ENCODE measurements around the gene GNPTAB. TPM values are rescaled to one million over a fixed set of nuclear protein-coding genes. Genes with fewer than 3 reads are reported as not detected.

Gene GNPTAB
- total RNA-seq, 1 donor from 2014 or later = 26.5 TPM

GRCh38 chr12:101854747-101855146 lies 24.0 kb upstream of the GNPTAB start:
- TF ChIP-seq CTCF (IDR thresholded peaks at IDR 0.05; ENCODE audit: insufficient read depth, low read length, poor library complexity, severe bottlenecking) = no peak
- DNase-seq (ENCODE audit: low read depth) = no peak
- Histone ChIP-seq H3K27me3 (ENCODE audit: control insufficient read depth, insufficient read depth, low read length) (no peaks in the 10 kb centered on the region), H3K4me3 (ENCODE audit: low read depth, low read length) (no peak overlapping the region), H3K36me3 (ENCODE audit: control insufficient read depth, insufficient read depth, low read length) (no peaks in the 10 kb centered on the region)

DNA sequence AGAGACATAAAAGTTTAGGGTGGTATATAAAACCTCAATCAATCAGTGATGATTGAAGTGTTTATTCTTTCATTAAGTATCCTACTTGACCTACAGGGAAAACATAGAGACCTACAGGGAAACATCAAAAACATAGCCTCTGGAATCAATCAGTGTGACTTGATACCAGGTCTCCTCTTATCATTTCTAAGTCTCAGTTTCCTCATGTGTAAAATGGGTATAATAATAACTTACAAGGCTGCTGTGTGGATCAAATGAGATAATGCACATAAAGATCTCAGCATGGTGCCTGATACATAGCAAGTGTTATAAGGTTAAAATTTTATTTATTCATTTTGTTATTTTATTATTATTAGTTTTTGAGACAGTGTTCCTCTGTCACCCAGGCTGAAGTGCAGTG lies 22.2 kb upstream of the GNPTAB start:
- Histone ChIP-seq H3K36me3 (ENCODE audit: control insufficient read depth, insufficient read depth, low read length) (no peaks in the 10 kb centered on the region), H3K27me3 (ENCODE audit: control insufficient read depth, insufficient read depth, low read length) (no peaks in the 10 kb centered on the region), H3K4me3 (ENCODE audit: low read depth, low read length) (no peak overlapping the region)
- TF ChIP-seq CTCF (IDR thresholded peaks at IDR 0.05; ENCODE audit: insufficient read depth, low read length, poor library complexity, severe bottlenecking) = no peak
- no peak for DNase-seq (ENCODE audit: low read depth)

- DNase-seq (ENCODE audit: low read depth) = no peak
- TF ChIP-seq CTCF (IDR thresholded peaks at IDR 0.05; ENCODE audit: insufficient read depth, low read length, poor library complexity, severe bottlenecking) = no peak
- no peak overlapping the region for H3K4me3 ChIP-seq (ENCODE audit: low read depth, low read length)
- no peaks in the 10 kb centered on the region for H3K27me3 ChIP-seq (ENCODE audit: control insufficient read depth, insufficient read depth, low read length)
- H3K36me3 ChIP-seq (ENCODE audit: control insufficient read depth, insufficient read depth, low read length) = no peaks in the 10 kb centered on the region
These were observed 19.4 kb upstream of the GNPTAB start for GRCh38 chr12:101850199-101850598.

- DNase-seq (ENCODE audit: low read depth) = no peak
- H3K27me3 ChIP-seq (ENCODE audit: control insufficient read depth, insufficient read depth, low read length) = no peaks in the 10 kb centered on the region
- no peak for TF ChIP-seq CTCF (IDR thresholded peaks at IDR 0.05; ENCODE audit: insufficient read depth, low read length, poor library complexity, severe bottlenecking)
- no peaks in the 10 kb centered on the region for H3K36me3 ChIP-seq (ENCODE audit: control insufficient read depth, insufficient read depth, low read length)
- no peak overlapping the region for H3K4me3 ChIP-seq (ENCODE audit: low read depth, low read length)
These were observed 16.6 kb upstream of the GNPTAB start for GRCh38 chr12:101847325-101847724.

- DNase-seq (ENCODE audit: low read depth) = no peak
- no peak for TF ChIP-seq CTCF (IDR thresholded peaks at IDR 0.05; ENCODE audit: insufficient read depth, low read length, poor library complexity, severe bottlenecking)
- no peak overlapping the region for H3K4me3 ChIP-seq (ENCODE audit: low read depth, low read length)
- H3K27me3 ChIP-seq (ENCODE audit: control insufficient read depth, insufficient read depth, low read length) = no peaks in the 10 kb centered on the region
- no peaks in the 10 kb centered on the region for H3K36me3 ChIP-seq (ENCODE audit: control insufficient read depth, insufficient read depth, low read length)
These were observed 14.5 kb upstream of the GNPTAB start for GRCh38 chr12:101845137-101845711.

- DNase-seq (ENCODE audit: low read depth) = no peak
- no peak overlapping the region for H3K4me3 ChIP-seq (ENCODE audit: low read depth, low read length)
- no peaks in the 10 kb centered on the region for H3K36me3 ChIP-seq (ENCODE audit: control insufficient read depth, insufficient read depth, low read length)
- H3K27me3 ChIP-seq (ENCODE audit: control insufficient read depth, insufficient read depth, low read length) = no peaks in the 10 kb centered on the region
- TF ChIP-seq CTCF (IDR thresholded peaks at IDR 0.05; ENCODE audit: insufficient read depth, low read length, poor library complexity, severe bottlenecking) = no peak
These were observed 10.3 kb upstream of the GNPTAB start for GRCh38 chr12:101841069-101841468.
